HG02642 (cell line): ENCODE data around the gene GOLT1B.
"Not testable (repeated sequence)": the region's sequence is repeated elsewhere in the genome, so short reads cannot be mapped to it uniquely, and the experiment has no call there.

Experiments used
- ATAC-seq: cut with Tn5 transposase; IDR thresholded peaks from one replicate; pipeline ENCODE4 v1.9.1; 2021; ENCODE audit warnings: mild to moderate bottlenecking; ENCODE audit not compliant: unreplicated experiment, poor library complexity

GOLT1B gene

GRCh38 chr12:21501258-21502163 lies at the start of gene GOLT1B, which contains the start of gene RECQL:
Gene GOLT1B, plus strand, starts transcription at chr12:21501789. Its CDS starts 135 bp downstream, at chr12:21501924.
Gene RECQL, minus strand, starts transcription at chr12:21501635. Its CDS starts 2,065 bp downstream, at chr12:21499570.
- ATAC-seq, result peak; percentile 99

GRCh38 chr12:21453312-21453852 lies 48.2 kb upstream of the GOLT1B start:
- peak; percentile 62 for ATAC-seq

GRCh38 chr12:21456291-21456780 lies 45.3 kb upstream of the GOLT1B start:
- no peak for ATAC-seq

- no peak for ATAC-seq
Observed at GRCh38 chr12:21459474-21459873, 42.1 kb upstream of the GOLT1B start.

- not testable (repeated sequence) for ATAC-seq
Observed at GRCh38 chr12:21467334-21467733, 34.3 kb upstream of the GOLT1B start.

- ATAC-seq, result no peak
Observed at GRCh38 chr12:21471294-21471693, 30.3 kb upstream of the GOLT1B start.

- ATAC-seq, result no peak
Observed at GRCh38 chr12:21472197-21472823, 29.3 kb upstream of the GOLT1B start.

GRCh38 chr12:21475552-21475951 lies 26.0 kb upstream of the GOLT1B start:
- ATAC-seq, result no peak

GRCh38 chr12:21476949-21477348 lies 24.6 kb upstream of the GOLT1B start:
- ATAC-seq, result no peak

GRCh38 chr12:21478756-21479455 lies 22.7 kb upstream of the GOLT1B start:
- no peak for ATAC-seq

- ATAC-seq, result no peak
Observed at GRCh38 chr12:21483531-21483930, 18.1 kb upstream of the GOLT1B start.

- ATAC-seq, result no peak
Observed at GRCh38 chr12:21485998-21486397, 15.6 kb upstream of the GOLT1B start.

GRCh38 chr12:21499765-21500164 lies 1.8 kb upstream of the GOLT1B start:
- ATAC-seq, result no peak

GRCh38 chr12:21500786-21501257 lies 767 bp upstream of the GOLT1B start:
- ATAC-seq, result no peak

GRCh38 chr12:21502164-21502496 lies 541 bp downstream of the GOLT1B start:
- no peak for ATAC-seq

- no peak for ATAC-seq
Observed at GRCh38 chr12:21502872-21503271, 1.3 kb downstream of the GOLT1B start.

GRCh38 chr12:21505888-21506287 lies 4.3 kb downstream of the GOLT1B start:
- no peak for ATAC-seq

- no peak for ATAC-seq
Observed at GRCh38 chr12:21507849-21508248, 6.3 kb downstream of the GOLT1B start.

- ATAC-seq, result peak; percentile 97
Observed at GRCh38 chr12:21509768-21510167, 8.2 kb downstream of the GOLT1B start.

GRCh38 chr12:21516281-21516680 lies 14.7 kb downstream of the GOLT1B start:
- no peak for ATAC-seq
